HG02973 (cell line): ENCODE data around the gene RASGRF1.

Experiments used
- ATAC-seq: cut with Tn5 transposase; IDR thresholded peaks from one replicate; pipeline ENCODE4 v1.9.1; 2021; ENCODE audit warnings: moderate library complexity; ENCODE audit not compliant: unreplicated experiment

Gene RASGRF1

GRCh38 chr15:78914027-78914764 is 176.4 kb downstream of the RASGRF1 start:
- ATAC-seq, result no peak

GRCh38 chr15:78913012-78913411 is 177.6 kb downstream of the RASGRF1 start:
- ATAC-seq, result no peak

- ATAC-seq, result no peak
Observed at GRCh38 chr15:78912316-78912715, 178.3 kb downstream of the RASGRF1 start.

- no peak for ATAC-seq
Observed at GRCh38 chr15:78910271-78910670, 180.3 kb downstream of the RASGRF1 start.
